NCI-H446 treated with DMSO at 0.1 percent for 48 hours (cell line): ENCODE data around the gene FGR.

Experiments used
- DNase-seq: peaks from one replicate; lab custom pipeline; 2025; lab: John Stamatoyannopoulos, UW

Gene FGR

GRCh38 chr1:27600498-27601175, 34.3 kb downstream of the FGR start:
- peak; percentile 54 for DNase-seq

GRCh38 chr1:27599605-27600497, 35.1 kb downstream of the FGR start:
- no peak for DNase-seq

- DNase-seq: no peak
Observed at GRCh38 chr1:27598902-27599528, 36.0 kb downstream of the FGR start.

GRCh38 chr1:27598295-27598687, 36.7 kb downstream of the FGR start:
- DNase-seq: no peak

- no peak for DNase-seq
Observed at GRCh38 chr1:27597516-27598294, 37.3 kb downstream of the FGR start.

GRCh38 chr1:27596986-27597385, 38.0 kb downstream of the FGR start:
- DNase-seq: no peak

- no peak for DNase-seq
Observed at GRCh38 chr1:27596261-27596660, 38.7 kb downstream of the FGR start.

GRCh38 chr1:27595597-27595996, 39.4 kb downstream of the FGR start:
- no peak for DNase-seq

- no peak for DNase-seq
Observed at GRCh38 chr1:27594564-27595510, 40.1 kb downstream of the FGR start.

- DNase-seq: no peak
Observed at GRCh38 chr1:27593678-27594563, 41.1 kb downstream of the FGR start.

GRCh38 chr1:27592931-27593677, 41.9 kb downstream of the FGR start:
- DNase-seq: no peak

- no peak for DNase-seq
Observed at GRCh38 chr1:27592232-27592930, 42.6 kb downstream of the FGR start.

GRCh38 chr1:27591622-27592021, 43.4 kb downstream of the FGR start:
- no peak for DNase-seq

GRCh38 chr1:27590917-27591508, 44.0 kb downstream of the FGR start:
- DNase-seq: no peak

- DNase-seq: no peak
Observed at GRCh38 chr1:27589841-27590426, 45.1 kb downstream of the FGR start.

- DNase-seq: no peak
Observed at GRCh38 chr1:27589441-27589840, 45.5 kb downstream of the FGR start.
